Activated naive CD4-positive, alpha-beta T cell treated with anti-CD3 and anti-CD28 coated beads, Interleukin-2, amount 50 U/mL, for 16 hours (primary cell): ENCODE data around the gene CD46.
"Not testable (repeated sequence)": the region's sequence is repeated elsewhere in the genome, so short reads cannot be mapped to it uniquely, and the experiment has no call there.

Experiments
- DNase-seq: peaks from one replicate; pipeline ENCODE4 v3.0.0-alpha.2; 2020

CD46 gene

GRCh38 chr1:207751790-207752455 lies at the start of gene CD46:
Gene CD46 (plus strand): TSS chr1:207752054. CDS start chr1:207752213, 159 bp downstream.
- DNase-seq: peak; percentile 95

DNA sequence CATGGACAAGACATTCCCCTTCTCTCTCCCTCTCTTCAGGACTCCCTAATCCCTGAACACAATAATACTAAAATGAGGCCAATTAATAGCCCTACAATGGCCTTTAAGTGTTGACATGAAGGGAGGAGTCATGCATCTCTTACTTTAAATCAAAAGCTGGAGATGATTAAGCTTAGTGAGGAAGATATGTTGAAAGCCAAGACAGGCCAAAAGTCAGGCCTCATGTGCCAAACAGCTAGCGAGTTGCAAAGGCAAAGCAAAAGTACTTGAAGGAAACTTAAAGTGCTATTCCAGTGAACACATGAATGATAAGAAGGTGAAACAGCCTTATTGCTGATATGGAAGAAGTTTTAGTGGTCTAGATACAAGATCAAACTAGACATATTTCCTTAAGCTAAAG lies 49.5 kb upstream of the CD46 start:
- no peak for DNase-seq

- DNase-seq: no peak
These were observed 48.1 kb upstream of the CD46 start for GRCh38 chr1:207703712-207704111.

GRCh38 chr1:207708004-207708403 lies 43.9 kb upstream of the CD46 start:
- not testable (repeated sequence) for DNase-seq

- no peak for DNase-seq
These were observed 40.6 kb upstream of the CD46 start for GRCh38 chr1:207711285-207711684.

DNA sequence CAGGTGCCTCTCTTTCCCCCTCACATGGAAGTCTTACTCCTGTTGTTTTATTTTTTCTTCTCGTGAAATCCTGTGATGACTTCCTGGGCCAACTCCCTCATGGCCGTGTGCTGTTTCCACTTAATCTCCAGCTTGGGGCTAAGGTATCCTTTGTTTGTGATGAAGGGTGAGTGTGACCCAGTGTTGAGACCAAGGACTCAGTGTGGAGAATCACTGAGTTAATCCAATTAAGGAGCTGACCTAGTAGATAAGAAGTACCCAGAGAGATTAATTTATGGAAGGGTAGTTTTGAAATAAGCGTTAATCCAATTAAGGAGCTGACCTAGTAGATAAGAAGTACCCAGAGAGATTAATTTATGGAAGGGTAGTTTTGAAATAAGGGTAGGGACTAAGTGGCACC lies 39.2 kb upstream of the CD46 start:
- not testable (repeated sequence) for DNase-seq

GRCh38 chr1:207713529-207713928 lies 38.3 kb upstream of the CD46 start:
- DNase-seq: no peak

DNA sequence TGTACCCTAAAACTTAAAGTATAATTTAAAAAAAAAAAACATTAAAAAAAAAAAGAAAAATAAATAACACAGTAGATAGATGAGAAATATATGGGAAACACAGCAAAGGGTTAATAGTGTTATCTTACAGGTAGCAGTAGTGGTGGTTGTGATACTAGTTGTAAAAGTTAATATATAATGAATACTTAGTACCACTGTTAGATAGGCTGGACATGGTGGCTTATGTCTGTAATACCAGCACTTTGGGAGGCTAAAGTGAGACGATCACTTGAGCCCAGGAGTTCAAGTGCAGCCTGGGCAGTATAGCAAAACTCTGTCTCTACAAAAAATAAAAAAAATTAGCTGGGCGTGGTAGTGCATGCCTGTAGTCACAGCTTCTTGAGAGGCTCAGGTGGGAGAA lies 32.6 kb upstream of the CD46 start:
- DNase-seq: no peak

DNA sequence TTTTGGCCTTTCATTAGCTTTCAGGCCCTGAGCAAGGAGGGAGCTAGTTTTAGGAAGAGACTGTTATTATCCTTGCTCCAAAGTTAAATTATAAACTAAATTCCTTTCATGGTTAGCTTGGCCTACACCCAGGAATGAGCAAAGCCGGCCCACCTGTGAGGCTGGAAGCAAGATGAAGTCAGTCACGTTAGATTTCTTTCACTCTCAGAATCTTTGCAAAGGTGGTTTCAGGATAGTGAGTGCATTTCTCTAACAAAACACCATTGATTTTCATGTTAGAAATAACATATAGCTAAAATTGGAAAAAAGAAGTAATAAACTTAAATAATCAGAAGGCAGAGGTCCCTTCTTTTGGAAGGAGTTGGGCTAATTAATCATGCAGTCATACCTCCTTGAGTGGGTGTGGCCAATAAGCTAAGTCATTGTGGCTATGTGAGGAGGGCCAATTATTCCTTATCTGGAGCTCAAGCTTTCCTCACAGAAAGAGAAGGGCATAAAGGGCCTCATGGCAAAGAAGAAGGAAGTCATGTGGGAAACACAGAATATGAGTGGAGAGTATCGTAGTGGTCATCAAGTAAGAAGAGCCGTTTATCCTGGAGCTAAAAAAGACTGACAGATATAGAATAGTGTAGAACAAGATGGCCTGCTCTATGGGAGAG lies 23.5 kb upstream of the CD46 start:
- not testable (repeated sequence) for DNase-seq

- DNase-seq: not testable (repeated sequence)
These were observed 14.2 kb upstream of the CD46 start for GRCh38 chr1:207737503-207738157.

DNA sequence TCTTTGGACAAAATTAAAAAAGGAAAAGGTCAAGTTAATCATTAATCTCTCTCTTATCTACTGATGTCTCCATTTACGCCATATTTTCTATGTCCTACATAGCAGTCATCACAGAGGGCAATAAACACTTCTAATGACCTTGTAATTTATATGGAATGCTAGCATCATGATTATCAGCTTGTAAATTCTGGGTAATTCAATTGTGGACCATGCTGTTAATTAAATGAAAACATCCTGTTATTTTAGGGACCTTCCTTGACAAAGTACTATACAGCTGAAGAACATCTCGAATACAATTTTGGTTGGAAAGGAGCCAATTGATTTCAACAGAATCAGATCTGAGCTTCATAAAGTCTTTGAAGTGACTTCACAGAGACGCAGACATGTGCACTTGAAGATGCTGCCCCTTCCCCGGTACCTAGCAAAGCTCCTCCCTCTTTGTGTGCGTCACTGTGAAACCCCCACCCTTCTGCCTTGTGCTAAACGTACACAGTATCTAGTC lies 13.6 kb upstream of the CD46 start:
- DNase-seq: peak; percentile 20

GRCh38 chr1:207740207-207740606 lies 11.6 kb upstream of the CD46 start:
- DNase-seq: no peak

DNA sequence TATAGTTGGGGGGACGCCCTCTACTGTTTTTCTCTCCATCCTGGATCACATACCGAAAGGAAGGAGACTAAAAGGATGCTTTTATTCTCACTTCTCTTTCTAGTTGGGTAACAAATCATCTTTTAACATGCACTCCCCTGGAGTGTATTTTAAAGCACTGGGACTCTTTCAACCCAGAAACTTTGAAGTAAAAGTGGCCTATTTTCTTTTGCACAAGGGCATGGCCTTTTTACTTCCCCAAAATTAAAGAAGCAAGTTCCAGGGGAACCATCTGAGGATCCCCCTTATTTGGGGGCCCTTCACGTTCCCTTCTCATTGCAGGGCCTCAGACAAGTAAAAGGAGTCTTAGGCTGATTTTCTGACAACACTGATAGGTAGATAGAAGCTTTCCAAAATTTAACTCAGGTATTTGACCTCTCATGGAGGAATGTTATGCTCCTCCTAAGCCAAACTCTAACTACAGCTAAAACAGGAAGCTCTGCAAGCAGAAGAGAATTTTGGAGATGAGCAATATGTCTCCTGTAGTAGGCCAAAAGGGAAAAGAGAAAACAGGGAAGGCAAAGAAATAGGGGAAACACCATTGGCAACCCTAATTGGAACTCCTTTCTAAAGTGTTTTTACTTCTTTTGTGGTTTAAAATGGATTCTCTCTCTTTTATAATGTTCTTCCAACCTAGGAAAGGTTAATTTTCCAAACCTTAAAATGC lies 8.9 kb upstream of the CD46 start:
- no peak for DNase-seq

DNA sequence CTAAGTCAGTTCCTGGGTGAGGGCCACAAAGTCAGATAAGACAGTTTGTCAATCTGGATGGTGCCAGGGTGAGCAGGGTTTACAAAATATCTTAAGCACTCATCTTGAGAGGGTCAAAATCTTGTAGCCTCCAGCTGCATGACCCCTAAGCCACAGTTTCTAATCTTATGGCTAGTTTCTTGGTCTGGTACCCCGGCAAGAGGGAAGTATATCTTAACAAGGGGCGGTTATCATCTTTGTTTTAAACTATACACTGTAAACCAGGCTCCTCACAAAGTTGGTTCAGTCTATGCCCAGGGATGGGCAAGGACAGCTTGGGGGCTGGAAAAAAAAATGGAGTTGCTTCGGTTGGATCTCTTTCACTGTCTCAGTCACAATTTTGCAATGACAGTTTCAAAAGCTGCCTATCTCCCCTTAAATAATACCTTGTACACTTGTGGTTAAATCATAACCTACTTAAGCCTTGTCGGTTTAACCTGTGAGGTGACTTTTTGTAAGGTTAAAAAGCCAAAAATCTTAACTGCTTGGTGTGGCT lies 7.8 kb upstream of the CD46 start:
- DNase-seq: no peak

DNA sequence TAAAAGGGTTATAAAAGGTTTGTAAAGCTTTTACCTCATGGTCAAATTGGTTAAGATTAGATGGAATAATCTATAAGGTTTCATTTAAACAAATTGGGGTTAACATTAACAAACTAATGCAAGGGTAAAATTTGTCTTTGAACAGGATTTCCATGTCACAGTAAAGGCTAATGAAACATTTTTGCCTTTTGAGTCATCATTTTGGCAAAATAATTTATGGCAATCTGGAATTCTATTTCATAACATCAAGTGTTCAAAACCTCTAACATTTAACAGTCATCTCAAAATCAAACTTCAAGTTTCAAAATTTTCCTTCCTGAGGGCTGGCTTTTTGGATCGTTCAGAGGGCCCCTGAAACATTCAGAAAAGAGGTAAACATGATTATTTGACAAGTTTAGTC lies 6.6 kb upstream of the CD46 start:
- no peak for DNase-seq

DNA sequence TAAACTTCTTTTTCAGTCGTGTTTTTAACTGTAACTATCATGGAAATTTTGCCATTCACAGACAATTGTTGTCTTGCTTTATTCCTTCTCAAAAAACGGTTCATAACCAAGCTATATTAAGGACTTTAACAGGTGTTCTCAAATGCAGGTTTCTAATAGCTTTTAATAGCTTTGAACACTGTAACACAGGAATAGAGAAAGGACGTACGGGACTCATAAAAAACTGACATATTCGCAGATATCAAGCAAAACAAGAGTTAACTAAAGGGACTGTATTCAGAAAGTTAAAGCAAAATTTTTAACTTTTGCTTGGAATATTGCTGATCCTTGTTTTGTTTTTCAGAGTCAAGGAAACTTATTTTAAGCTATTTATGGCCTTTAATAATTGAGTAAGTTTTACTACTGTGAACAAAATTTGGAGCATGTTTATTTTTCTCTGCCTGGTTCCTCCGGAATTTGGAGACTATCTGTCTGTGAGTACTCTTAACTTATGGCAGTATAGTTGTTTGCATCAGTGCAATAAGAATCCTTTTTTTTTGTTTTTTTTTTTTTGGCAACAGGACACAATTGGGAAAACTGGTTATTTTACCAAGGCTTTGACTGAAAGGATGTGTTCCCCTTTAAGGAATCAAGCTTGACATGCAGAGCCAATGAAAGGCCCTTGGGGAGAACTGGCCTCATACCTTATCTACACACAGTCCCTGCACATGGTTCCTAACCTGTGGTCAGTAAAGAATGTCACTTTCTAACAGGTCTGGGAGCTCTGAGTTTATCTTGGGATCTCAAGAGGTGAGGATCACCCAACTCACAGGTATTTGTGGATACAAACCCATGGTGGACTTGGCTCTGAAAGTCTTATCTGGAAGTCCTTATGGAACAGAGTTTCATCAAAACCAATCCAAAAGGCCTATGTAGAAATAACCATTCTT lies 5.8 kb upstream of the CD46 start:
- no peak for DNase-seq

DNA sequence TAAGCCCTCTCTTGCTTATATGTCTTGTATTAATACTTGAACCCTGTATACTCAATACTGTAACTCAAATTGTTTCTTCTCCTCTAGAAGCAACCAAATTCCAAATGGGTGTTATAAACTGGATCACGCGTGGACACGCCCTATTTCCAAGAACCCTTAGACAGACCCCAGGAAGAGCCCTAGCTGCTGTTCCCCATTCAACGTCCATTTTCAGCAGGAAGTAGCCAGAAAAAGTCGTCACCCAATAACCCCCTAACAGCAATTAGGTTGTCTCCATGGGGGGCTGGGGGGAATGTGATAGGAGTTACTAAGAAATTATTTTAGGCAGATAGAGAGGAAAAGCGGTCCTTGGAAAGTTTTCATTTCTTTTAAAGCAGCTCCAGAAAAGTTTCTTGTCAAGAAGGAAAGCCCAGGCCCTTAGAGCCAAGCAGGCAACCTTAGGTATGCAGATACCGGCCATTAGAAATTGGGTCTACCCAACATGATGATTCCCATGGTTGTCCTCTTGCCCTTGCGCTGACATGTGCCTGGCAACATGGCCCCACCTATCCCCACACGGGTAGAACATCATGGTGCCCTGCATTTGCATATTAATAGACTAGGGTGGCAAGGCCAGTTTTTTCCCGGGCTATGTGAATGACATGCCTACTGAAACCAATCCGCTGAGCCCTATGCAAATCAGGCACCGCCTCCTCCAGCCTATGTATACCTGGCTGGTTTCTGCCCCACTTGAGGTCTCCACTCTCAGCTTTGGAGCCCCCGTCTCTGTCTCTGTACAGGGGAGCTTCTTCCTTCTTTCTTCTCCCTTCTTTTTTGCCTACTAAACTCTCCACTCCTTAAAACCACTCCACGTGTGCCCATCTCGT lies 4.0 kb upstream of the CD46 start:
- no peak for DNase-seq

GRCh38 chr1:207748737-207749528 lies 2.9 kb upstream of the CD46 start:
- no peak for DNase-seq

DNA sequence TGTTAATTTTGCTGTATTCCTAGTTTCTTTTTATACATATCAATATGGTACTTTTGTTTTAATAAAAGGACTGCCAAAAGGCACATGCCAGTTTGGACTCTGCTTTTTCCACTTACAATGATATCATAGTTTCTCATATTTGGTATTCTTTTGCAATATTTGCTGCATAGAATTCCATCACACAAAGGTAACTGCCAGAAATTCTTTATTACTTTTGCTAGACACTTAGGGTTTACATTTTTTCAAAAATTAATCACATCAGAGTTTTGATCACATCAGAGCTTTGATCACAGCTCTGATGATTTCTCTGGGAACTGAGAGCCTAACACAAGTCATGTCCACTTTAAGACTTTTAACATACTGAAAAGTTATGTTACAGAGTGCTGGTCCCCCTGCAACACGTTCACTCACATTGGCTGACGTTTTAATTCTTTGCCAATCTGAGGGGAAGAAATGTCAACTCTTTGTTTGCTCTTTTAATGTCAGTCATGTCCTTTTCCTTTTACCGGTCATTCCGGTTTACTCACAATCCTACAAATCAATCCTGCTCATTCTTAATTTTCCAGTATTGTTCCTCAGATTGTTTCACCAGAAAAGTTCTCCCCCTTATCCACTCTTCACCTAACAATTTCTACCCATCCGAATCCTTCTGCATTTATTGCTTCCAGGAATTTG lies 1.1 kb upstream of the CD46 start:
- no peak for DNase-seq

GRCh38 chr1:207751463-207751789 lies 428 bp upstream of the CD46 start:
- DNase-seq: not testable (repeated sequence)
